Stimulated activated CD4-positive, alpha-beta T cell treated with anti-CD3 and anti-CD28 coated beads, Interleukin-12 subunit alpha, Interleukin-12 subunit beta, amount 100 ng/mL, for 48 hours (primary cell): Measurements from ENCODE around the gene BABAM2.

Experiments
- DNase-seq, 3 donors: peaks; one replicate each; pipeline ENCODE4 v3.0.0-alpha.2; 2020; ENCODE audit warnings: low read depth in 2 of 3, low spot score in 1 of 3

The BABAM2 gene

GRCh38 chr2:28153851-28154250 is 263.3 kb downstream of the BABAM2 start:
- no peak for DNase-seq

- DNase-seq = no peak
These were observed 264.6 kb downstream of the BABAM2 start for GRCh38 chr2:28155086-28155485.

GRCh38 chr2:28155627-28156026 is 265.1 kb downstream of the BABAM2 start:
- peak in 1 of 3 donors; percentile 2 for DNase-seq

GRCh38 chr2:28158791-28159190 is 268.3 kb downstream of the BABAM2 start:
- no peak for DNase-seq

- no peak for DNase-seq
These were observed 270.5 kb downstream of the BABAM2 start for GRCh38 chr2:28160986-28161425.

GRCh38 chr2:28161466-28161865 is 270.9 kb downstream of the BABAM2 start:
- no peak for DNase-seq

- no peak for DNase-seq
These were observed 272.0 kb downstream of the BABAM2 start for GRCh38 chr2:28162564-28162963.

GRCh38 chr2:28163028-28163427 is 272.5 kb downstream of the BABAM2 start:
- no peak for DNase-seq

- DNase-seq = no peak
These were observed 273.2 kb downstream of the BABAM2 start for GRCh38 chr2:28163627-28164279.

- DNase-seq = no peak
These were observed 273.8 kb downstream of the BABAM2 start for GRCh38 chr2:28164280-28164801.

GRCh38 chr2:28165087-28165635 is 274.6 kb downstream of the BABAM2 start:
- DNase-seq = no peak

- no peak for DNase-seq
These were observed 276.4 kb downstream of the BABAM2 start for GRCh38 chr2:28166956-28167355.

GRCh38 chr2:28168376-28168775 is 277.8 kb downstream of the BABAM2 start:
- no peak for DNase-seq

- no peak for DNase-seq
These were observed 279.0 kb downstream of the BABAM2 start for GRCh38 chr2:28169492-28169891.

GRCh38 chr2:28172114-28172898 is 281.8 kb downstream of the BABAM2 start:
- DNase-seq = no peak

GRCh38 chr2:28173377-28173776 is 282.8 kb downstream of the BABAM2 start:
- DNase-seq = no peak

GRCh38 chr2:28174211-28174610 is 283.7 kb downstream of the BABAM2 start:
- no peak for DNase-seq

GRCh38 chr2:28175028-28175427 is 284.5 kb downstream of the BABAM2 start:
- DNase-seq = no peak

GRCh38 chr2:28178946-28179345 is 288.4 kb downstream of the BABAM2 start:
- DNase-seq = no peak

- DNase-seq = no peak
These were observed 291.3 kb downstream of the BABAM2 start for GRCh38 chr2:28181801-28182200.

- DNase-seq = no peak
These were observed 291.8 kb downstream of the BABAM2 start for GRCh38 chr2:28182348-28182747.

- no peak for DNase-seq
These were observed 294.6 kb downstream of the BABAM2 start for GRCh38 chr2:28185153-28185552.
